Activated CD4-positive, alpha-beta T cell treated with anti-CD3 and anti-CD28 coated beads for 48 hours (primary cell): Measurements from ENCODE around the gene MAD1L1.
"Not testable (repeated sequence)": the region's sequence is repeated elsewhere in the genome, so short reads cannot be mapped to it uniquely, and the experiment has no call there.

Experiments used
- DNase-seq: peaks from one replicate; pipeline ENCODE4 v3.0.0-alpha.2; 2020

Gene MAD1L1

DNA sequence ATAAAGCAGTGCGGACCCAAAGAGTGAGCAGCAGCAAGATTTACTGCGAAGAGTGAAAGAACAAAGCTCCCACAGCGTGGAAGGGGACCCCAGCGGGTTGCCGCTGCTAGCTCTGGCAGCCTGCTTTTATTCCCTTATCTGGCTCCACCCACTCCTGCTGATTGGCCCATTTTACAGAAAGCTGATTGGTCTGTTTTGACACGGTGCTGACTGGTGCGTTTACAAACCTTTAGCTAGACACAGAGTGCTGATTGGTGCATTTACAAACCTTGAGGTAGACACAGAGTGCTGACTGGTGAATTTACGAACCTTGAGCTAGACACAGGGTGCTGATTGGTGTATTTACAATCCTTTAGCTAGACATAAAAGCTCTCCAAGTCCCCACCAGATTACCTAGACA is 256.2 kb downstream of the MAD1L1 start:
- DNase-seq = not testable (repeated sequence)

DNA sequence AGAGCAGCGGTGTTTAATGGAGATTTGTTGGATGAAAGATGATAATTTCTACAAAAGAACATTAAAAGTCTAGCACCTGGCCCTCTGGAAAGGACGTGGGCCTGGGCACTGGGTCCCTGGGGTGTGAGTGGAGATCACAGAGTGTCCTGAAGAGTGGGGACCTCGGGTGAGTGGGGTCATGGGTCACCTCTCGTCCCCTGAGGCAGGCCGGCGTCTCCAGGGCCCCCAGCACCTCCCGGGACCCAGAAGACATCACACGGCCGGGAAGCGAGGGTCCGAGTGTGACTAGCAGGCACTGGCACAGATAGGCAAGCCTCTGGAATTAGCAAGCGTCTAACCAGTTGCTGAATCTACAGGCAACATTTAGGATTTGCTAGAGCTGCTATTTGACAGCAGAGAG is 257.2 kb downstream of the MAD1L1 start:
- DNase-seq = no peak

DNA sequence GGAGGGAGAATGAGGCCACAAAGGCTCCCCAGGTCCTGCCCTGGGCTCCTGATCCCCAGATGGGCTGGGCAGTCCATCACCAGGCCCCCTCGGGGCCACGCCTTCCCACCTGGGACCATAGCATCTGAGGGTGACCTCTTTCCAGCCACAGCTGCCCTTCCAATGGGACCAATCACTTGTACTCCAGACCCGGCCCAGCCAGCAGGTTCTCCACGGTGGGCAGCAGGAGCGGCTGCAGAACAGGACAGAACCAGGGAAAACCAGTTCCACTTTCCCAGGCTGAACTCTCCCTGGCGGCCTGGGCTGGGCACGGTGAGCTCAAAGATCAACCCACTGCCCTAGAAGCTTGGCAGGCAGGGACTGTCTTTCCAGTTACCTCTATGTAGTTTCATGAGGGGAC is 257.6 kb downstream of the MAD1L1 start:
- no peak for DNase-seq

DNA sequence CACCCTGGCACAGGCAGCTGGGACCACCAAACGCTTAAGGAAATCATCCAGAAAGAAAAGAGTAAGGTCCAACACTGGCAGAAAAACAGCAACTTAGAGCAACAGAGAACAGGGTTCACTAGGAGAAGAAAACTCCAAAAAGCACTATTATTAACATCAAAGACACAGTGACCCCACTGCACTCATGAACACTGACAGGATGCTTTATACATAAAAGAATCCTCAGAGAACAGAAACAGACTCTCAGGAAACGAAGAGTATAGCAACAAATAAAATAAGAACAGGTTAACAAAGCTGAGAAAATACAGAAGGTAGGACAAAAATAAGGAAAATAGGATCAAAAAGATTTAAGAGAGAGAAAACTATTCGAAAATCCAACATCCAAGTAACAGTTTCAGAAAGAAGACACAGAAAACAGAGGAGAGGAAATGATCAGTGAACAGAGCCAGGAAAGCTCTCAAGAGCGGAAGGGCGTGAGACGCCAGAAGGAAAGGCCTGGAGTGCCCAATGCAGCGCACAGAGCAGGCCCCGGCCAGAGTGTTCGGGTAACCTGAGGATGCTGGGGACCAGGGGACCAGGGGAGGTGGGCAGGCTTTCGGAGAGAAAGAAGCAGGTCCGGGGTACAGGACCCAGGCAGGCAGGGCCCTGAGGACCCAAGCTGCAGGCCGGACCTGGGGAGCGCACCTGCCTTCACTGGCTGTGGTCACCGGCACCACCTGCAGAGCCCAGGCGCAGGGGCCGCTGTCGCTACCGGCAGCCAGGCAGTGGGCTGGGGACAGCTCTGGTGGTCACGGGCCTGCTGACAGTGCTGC is 258.2 kb downstream of the MAD1L1 start:
- no peak for DNase-seq

DNA sequence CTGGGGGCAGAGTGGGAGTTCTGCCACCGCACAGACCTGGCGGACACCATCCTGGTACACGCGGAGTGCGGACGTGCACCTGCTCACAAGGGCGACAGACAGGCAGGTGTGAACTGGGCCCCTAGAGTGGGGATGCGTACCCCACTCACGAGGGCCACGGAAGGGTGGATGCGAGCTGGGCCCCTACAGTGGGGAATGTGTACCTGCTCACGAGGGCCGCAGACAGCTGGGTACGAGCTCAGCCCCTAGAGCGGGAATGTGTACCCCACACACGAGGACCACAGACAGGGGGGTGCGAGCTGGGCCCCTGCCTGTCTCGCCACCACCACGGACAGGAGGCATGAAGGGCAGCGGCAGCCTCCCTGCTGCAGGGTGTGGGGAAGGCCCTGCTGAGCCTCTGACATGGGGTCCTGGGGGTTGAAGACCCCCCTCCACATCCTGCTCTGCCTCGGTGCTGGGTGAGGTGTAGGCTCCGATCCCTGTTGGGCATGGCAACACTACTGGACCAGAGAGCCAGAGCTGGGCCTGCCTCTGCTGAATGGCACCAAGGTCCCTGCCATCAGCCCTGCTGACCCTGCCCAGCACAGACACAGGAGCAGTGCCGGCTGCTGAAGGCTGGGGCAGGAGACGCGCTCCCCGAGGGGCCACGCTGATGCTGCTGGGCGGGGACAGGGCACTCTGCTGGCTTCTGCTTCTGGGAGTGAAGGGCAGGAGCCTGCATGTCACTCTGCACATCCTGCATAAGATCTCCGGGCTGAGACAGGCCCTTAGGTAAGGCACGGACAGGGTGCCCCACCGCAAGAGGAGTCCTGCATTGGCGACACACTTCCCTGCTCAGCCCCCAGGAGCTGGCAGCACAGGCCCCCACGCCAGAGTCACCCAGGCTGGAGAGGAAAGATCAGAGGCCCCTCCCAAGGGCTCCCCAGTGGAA is 259.2 kb downstream of the MAD1L1 start:
- no peak for DNase-seq

DNA sequence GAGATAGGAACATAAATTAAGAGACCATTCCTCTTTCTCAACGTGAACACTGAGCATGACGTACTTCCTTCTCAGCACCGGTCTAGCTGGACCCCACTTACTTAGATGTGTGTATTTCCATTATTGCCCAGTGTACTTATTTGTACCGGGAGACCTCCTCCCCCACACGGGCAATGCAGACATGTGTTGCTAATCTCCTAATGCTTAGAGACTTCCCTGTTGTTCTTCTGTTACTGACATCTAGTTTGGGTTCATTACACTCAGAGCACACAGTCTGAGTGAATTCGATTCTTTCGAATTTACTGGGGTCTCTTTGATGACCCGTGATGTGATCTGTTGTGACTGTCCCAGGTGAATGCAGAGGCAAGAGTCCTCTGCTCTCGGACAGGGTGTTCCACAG is 260.0 kb downstream of the MAD1L1 start:
- no peak for DNase-seq

DNA sequence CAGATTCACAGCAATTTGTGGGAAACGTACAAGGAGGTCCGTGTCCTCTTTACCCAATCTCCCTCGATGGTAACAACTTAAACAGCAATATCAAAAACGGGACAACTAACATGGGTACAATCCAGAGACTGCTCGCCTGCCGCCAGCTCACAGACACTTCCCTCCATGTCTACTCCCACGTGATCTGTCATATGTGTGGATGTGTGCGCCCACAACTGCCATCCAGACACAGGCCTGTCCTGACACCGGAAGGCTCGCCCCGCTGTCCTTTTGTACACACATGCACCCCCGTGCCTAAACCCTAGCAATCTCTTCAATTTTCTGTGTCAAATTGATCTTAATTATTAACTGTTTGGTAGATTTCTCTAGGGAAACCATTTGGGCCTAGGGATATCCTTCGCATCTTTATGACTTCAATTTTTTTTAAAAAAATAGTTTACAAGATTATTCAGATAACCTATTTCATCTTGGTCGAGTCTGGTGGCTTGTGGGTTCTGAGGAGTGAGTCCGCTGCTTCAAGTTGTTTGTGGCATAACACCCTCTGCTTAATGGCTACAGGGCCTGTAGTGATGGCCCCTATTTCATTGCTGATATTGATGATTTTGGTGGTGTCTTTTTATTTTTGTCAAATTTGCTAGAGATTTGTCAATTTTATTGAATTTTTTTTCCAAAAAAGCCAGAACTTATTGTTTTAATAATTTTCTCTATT is 260.6 kb downstream of the MAD1L1 start:
- no peak for DNase-seq

DNA sequence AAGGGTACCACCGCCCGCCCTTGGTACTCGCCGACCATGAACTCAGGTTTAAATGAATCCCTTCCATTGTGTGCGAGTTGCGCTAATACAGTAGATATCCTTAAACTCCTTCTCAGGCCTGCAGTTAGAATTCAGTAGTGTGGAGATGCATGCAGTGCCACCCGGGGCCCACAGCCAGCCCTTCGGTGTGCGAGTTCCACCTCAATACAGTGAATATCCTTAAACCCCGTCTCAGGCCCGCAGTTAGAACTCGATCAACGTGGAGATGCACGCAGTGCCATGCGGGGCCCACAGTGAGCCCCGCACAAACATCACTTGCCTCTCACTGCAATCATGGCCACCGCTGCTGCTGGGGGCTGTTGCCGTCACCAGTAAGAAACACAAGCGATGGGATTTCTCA is 261.9 kb downstream of the MAD1L1 start:
- no peak for DNase-seq

DNA sequence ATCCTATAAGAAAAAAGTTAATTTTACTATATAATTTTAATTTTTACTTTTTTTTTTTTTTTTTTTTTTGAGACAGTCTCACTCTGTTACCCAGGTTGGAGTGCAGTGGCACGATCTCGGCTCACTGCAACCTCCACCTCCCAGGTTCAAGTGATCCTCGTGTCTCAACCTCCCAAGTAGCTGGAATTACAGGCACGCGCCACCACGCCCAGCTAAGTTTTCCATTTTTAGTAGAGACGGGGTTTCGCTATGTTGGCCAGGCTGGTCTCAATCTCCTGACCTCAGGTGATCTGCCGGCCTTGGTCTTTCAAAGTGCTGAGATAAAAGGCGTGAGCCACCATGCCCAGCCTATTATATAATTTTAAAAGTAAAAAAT is 262.5 kb downstream of the MAD1L1 start:
- not testable (repeated sequence) for DNase-seq

DNA sequence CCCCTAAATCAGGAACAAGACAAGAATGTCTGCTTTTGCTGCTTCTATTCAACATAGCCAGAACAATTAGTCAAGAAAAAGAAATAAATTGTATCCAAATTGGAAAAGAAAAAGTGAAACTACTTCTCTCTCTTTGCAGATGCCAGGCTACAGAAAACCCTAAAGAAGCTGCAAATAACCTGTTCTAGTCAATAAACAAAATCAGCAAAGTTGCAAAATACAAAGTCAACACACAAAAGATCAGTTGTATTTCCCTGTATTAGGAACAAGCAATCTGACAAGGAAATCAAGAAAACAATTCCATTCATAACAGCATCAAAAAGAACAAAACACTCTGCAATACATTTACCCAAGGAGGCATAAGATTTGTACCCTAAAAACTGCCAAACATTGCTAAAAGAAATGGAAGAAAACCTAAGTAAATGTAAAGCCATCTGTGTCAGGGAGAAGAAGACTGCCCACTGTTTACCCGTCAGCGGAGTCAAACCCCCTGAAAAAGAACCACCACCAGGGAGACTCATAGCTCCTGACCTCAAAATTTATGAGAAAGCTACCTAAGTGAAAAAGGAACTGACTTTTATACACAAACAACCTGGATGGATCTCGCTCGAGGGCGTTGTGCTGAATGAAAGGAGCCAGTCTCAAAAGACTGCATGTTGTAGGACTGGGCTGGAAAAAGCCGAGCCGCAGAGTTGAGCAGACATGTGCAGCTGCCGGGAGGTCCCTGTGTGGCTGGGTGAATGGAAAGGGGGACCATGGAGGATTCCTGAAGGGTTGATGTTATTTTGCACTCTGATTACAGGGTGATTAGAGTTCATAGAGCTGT is 263.1 kb downstream of the MAD1L1 start:
- DNase-seq = no peak

DNA sequence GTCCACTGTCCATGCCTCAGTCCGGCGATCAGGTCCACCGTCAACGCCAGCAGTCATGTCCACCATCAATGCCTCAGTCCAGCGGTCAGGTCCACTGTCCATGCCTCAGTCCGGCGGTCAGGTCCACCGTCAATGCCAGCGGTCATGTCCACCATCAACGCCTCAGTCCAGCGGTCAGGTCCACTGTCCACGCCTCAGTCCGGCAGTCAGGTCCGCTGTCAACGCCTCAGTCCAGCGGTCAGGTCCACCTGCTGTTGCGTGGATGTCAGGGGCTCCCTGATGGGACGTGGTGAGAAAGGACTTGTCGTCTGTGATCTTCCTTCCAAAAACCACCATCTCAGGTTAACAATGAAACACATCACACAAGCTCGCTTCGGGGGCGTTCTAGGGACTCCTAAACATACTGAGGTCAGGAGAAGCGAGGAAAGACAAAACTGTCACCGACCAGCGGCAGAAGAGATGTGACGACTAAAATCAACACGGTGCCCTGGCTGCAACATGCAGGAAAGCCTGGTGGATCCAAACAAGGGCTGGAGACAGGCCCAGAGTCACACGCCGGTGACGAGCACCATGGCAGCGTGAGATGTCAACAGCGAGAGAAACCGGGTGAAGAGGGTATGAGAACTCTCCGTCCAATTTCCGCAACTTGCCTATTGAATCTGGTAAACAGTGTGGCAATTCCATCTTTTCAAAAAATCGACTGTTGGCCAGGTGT is 264.2 kb downstream of the MAD1L1 start:
- DNase-seq = no peak

DNA sequence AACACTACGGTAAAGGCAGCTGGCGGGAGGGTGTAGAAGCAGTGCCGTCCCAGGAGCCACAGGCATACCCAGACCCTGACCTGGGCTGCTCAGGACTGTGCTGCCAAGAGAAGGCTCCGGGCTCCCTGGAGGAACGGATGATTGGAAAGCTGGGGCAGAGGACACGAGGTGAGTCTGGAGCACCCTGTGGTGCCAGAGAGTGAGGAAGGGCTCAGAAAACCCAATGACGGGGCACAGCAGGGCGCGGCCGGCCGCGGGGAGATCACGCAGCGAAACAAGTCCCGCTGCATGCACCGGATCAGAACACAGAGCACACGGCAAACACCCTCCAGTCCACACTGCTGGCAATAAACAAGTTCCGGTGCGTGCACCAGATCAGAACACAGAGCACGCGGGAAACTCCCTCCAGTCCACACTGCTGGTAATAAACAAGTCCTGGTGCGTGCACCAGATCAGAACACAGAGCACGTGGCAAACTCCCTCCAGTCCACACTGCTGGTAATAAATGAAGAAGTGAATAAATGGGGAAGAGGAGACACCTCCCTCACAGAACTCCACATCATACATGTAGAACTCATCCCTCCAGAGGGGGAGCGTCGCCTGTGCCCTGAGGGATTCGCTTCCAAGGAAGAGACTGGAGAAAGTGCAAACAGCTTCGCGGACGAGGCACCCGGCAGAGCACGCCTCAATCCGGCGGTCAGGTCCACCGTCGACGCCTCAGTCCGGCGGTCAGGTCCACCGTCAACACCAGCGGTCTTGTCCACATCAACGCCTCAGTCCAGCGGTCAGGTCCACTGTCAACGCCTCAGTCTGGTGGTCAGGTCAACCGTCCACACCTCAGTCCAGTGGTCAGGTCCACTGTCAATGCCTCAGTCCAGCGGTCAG is 265.0 kb downstream of the MAD1L1 start:
- DNase-seq = no peak

DNA sequence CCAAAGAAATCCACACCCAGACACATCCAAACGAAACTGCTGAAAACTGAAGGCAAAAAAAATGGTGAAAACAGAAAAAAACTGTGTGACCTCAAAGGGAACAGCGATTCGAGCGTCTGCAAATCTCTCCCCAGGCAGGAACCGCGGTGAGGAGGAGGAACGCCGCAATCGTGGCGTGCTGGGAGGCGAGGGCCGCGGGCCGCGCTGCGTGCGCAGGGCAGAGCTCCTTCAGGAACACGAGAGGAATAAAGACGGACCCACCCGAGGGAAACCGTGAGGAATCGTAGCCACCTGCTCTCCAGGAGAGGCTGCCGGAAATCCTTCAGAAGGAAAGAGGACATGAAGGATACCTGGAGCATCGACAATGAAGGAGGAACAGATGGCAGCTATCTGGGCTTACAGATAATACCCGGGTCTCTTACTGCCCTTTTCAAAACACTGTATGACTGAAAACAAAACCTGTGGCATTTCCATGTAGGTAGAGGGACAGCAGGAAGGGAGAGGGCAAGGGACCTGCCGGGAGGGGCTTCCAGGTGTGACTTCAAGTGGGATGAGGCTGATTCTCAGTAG is 266.0 kb downstream of the MAD1L1 start:
- no peak for DNase-seq

DNA sequence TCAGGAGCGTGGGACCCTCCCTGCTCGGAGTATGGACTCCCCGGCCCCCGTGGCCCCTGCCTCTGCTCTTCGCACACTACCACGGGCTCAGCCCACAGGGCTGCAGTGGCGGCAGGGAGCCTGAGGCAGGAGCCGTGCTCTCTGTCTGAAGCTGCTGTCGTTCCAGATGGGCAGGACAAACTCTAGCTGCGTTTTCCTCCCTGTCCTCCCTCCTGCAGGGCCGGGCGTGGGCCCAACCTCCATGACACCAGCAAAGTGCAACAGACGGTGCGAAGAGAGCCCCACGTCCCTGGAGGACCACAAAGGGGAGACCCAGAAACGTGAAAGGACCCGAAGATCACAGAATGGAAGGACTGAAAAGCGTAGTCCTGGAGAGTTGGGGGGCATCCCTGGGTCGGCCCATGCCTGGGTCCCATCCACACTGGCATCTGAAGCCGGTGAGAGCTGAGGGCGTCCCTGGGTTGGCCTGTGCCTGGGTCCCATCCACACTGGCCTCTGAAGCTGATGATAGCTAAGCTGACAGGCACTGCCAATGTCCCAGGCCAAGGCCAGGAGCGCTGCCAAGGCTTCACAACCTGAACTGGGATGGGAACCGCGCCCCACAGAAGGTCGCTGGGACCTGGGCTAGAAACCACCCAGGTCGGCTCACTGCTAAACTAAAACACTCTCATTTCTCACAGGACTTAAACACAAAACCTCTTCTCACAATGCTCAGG is 267.0 kb downstream of the MAD1L1 start:
- DNase-seq = no peak

DNA sequence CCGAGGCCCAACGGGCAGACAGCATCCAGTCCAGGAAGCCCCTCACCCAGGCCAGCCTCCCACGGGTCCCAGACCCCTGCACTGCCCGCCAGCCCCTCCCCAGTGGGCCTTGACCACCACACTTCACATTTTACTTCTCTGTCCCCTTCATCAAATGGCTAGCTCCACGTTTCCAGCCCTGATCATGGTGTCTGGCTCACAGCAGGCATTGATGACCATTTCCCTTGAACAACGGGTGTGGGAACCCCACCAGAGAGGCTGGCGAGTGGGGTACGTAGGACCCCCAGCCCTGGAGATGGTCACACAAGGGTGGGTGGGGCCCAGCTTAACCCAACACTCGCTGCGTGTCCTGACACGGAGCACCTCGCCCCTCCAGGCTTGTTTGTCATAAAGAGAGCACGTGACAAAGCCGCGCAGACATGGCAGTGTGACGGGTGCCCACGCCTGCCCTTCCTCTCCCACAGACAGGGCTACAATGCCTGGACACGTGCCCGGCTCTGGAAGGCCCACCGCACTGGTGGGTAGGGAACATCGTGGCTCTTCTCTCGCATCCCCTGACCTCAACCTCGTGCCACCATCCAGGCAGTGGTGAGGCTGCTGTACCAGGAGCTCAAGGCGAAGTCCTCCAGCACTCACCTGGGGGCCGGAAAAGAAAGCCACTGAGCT is 267.7 kb downstream of the MAD1L1 start:
- DNase-seq = no peak

DNA sequence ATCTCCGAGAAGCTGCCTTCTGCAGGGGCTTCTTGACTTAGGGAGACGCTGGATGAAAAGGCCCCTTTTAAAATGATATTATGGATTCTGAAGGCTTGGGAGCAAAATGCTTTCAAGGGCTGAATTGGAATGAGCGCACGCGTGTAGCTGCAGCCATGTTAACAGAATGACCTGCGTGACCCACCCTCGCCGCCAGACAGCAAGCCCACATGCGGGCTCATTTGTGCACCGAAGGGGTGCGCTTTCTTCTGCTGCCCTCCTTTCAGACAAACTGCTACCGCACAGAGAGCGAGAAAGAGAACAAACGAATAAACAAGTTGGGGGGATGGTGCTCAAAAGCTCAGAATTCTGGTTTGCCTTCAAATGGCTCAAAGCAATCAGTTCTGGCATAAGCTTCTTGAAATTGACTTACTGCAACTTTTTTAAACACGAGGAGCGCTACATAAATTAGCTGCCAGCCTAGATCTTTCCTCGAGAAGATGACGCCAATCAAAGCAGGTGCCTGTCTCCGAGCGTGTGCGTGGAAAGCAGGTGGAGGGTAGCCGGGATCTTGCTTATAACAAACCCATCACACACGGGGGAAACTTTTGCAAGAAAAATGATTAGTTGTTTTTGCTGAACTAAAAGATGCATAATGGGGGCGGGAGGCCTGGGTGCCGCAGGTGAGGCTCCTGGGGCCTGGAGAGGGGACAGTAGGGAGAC is 268.4 kb downstream of the MAD1L1 start:
- no peak for DNase-seq

DNA sequence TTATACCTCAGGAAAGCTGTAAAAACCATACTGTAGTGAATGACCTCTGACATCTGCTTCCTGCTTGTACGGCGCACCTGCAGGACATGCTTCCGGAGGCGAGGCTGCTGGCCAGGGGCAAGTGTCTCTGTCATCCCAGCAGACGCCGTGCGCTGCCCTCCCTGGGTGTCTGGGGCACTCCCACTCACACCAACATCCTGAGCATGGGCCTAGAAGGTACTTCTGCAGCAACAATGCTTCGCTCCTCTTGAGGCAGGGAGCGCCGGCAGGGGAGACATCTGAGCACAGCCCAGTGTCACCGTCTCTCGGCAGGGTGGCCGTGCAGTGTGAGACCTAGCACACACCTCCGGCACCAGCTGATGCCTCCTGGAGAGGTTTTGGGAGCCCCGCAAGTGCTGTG is 269.2 kb downstream of the MAD1L1 start:
- no peak for DNase-seq

DNA sequence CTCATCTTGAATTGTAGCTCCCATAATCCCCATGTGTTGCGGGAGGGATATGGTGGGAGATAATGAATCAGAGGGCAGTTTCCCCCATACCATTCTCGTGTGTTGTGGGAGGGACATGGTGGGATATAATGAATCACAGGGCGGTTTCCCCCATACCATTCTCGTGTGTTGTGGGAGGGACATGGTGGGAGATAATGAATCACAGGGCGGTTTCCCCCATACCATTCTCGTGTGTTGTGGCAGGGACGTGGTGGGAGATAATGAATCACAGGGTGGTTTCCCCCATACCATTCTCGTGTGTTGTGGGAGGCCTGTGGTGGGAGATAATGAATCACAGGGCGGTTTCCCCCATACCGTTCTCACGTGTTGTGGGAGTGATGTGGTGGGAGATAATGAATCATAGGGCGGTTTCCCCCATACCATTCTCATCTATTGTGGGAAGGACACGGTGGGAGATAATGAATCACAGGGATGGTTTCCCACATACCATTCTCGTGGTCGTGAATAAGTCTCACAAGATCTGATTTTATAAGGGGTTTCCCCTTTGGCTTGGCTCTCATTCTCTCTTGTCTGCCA is 271.0 kb downstream of the MAD1L1 start:
- DNase-seq = peak; percentile 73
